HUES48 (cell line): ENCODE results near the gene CAMK2N2.

Source experiments
- H3K27ac ChIP-seq: one replicate; pipeline ENCODE4 v1.7.0; 2013; ENCODE audit warnings: low read depth, low read length, inconsistent platforms
- H3K27me3 ChIP-seq: 2 replicates; pipeline ENCODE4 v1.6.1; 2013; ENCODE audit warnings: mild to moderate bottlenecking, low read length; ENCODE audit not compliant: control insufficient read depth, insufficient read depth
- H3K36me3 ChIP-seq: 2 replicates; pipeline ENCODE4 v1.6.1; 2013; ENCODE audit warnings: low read length; ENCODE audit not compliant: control insufficient read depth, insufficient read depth
- H3K4me1 ChIP-seq: 2 replicates; pipeline ENCODE4 v1.6.1; 2013; ENCODE audit warnings: mild to moderate bottlenecking, low read length; ENCODE audit not compliant: control insufficient read depth, insufficient read depth
- H3K4me3 ChIP-seq: 2 replicates; pipeline ENCODE4 v1.5.1; 2013; ENCODE audit warnings: mild to moderate bottlenecking, low read depth, low read length
- H3K9ac ChIP-seq: 2 replicates; pipeline ENCODE4 v1.6.1; 2013; ENCODE audit warnings: mild to moderate bottlenecking, low read depth, low read length, moderate library complexity
- H3K9me3 ChIP-seq: 2 replicates; pipeline ENCODE4 v1.6.1; 2013; ENCODE audit warnings: low read length; ENCODE audit not compliant: control insufficient read depth, insufficient read depth

Gene CAMK2N2

GRCh38 chr3:184230603-184231528, 30.5 kb downstream of the CAMK2N2 start:
- Histone ChIP-seq H3K4me1 (no peaks in the 10 kb centered on the region; the same call in 1 of the 2 replicates), H3K27me3 (peaks cover 64% of the 10 kb centered on the region), H3K27ac (no peak overlapping the region), H3K9me3 (no peaks in the 10 kb centered on the region), H3K4me3 (peak overlapping the region; percentile 68; the same call in 1 of the 2 replicates), H3K9ac (no peak overlapping the region), H3K36me3 (no peaks in the 10 kb centered on the region)

GRCh38 chr3:184230081-184230602, 31.2 kb downstream of the CAMK2N2 start:
- Histone ChIP-seq H3K27me3 (peaks cover 64% of the 10 kb centered on the region), H3K9ac (no peak overlapping the region), H3K27ac (no peak overlapping the region), H3K36me3 (no peaks in the 10 kb centered on the region), H3K9me3 (no peaks in the 10 kb centered on the region), H3K4me1 (no peaks in the 10 kb centered on the region; the same call in 1 of the 2 replicates), H3K4me3 (peak overlapping the region; percentile 68)

GRCh38 chr3:184229394-184230080, 31.8 kb downstream of the CAMK2N2 start, which contains the start of gene VWA5B2:
VWA5B2 (plus strand) TSS chr3:184229585; CDS start chr3:184230529, 944 bp downstream.
- H3K36me3 ChIP-seq, result no peaks in the 10 kb centered on the region
- no peaks in the 10 kb centered on the region for H3K9me3 ChIP-seq
- H3K4me3 ChIP-seq, result peak within 1 kb of the TSS; percentile 68
- no peak within 1 kb of the TSS for H3K9ac ChIP-seq
- no peak within 1 kb of the TSS for H3K27ac ChIP-seq
- H3K4me1 ChIP-seq, result no peaks in the 10 kb centered on the region; the same call in 1 of the 2 replicates
- H3K27me3 ChIP-seq, result peaks cover 64% of the 10 kb centered on the region

GRCh38 chr3:184228376-184229137, 32.8 kb downstream of the CAMK2N2 start:
- Histone ChIP-seq H3K27me3 (peaks cover 61% of the 10 kb centered on the region), H3K4me3 (peak overlapping the region; percentile 68; the same call in 1 of the 2 replicates), H3K9ac (no peak overlapping the region), H3K27ac (no peak overlapping the region), H3K36me3 (no peaks in the 10 kb centered on the region), H3K9me3 (no peaks in the 10 kb centered on the region), H3K4me1 (no peaks in the 10 kb centered on the region; the same call in 1 of the 2 replicates)

- Histone ChIP-seq H3K27ac (no peak overlapping the region), H3K4me1 (no peaks in the 10 kb centered on the region; the same call in 1 of the 2 replicates), H3K36me3 (no peaks in the 10 kb centered on the region), H3K4me3 (no peak overlapping the region), H3K27me3 (peaks cover 50% of the 10 kb centered on the region), H3K9me3 (no peaks in the 10 kb centered on the region), H3K9ac (no peak overlapping the region)
These were observed 33.8 kb downstream of the CAMK2N2 start for GRCh38 chr3:184227481-184227935.

- H3K9me3 ChIP-seq, result no peaks in the 10 kb centered on the region
- no peaks in the 10 kb centered on the region for H3K4me1 ChIP-seq
- H3K9ac ChIP-seq, result no peak overlapping the region
- H3K36me3 ChIP-seq, result no peaks in the 10 kb centered on the region
- no peak overlapping the region for H3K4me3 ChIP-seq
- peaks cover 15% of the 10 kb centered on the region for H3K27me3 ChIP-seq
- no peak overlapping the region for H3K27ac ChIP-seq
These were observed 37.4 kb downstream of the CAMK2N2 start for GRCh38 chr3:184223946-184224345.

- Histone ChIP-seq H3K4me1 (no peaks in the 10 kb centered on the region), H3K4me3 (no peak overlapping the region), H3K9ac (no peak overlapping the region), H3K27me3 (peaks cover under 1% of the 10 kb centered on the region; the same call in 1 of the 2 replicates), H3K36me3 (no peaks in the 10 kb centered on the region), H3K27ac (no peak overlapping the region), H3K9me3 (no peaks in the 10 kb centered on the region)
These were observed 38.8 kb downstream of the CAMK2N2 start for GRCh38 chr3:184222521-184222920.

- Histone ChIP-seq H3K4me1 (no peaks in the 10 kb centered on the region), H3K27me3 (no peaks in the 10 kb centered on the region), H3K36me3 (no peaks in the 10 kb centered on the region), H3K4me3 (no peak overlapping the region), H3K9me3 (no peaks in the 10 kb centered on the region), H3K27ac (no peak overlapping the region), H3K9ac (no peak overlapping the region)
These were observed 42.5 kb downstream of the CAMK2N2 start for GRCh38 chr3:184218814-184219213.

GRCh38 chr3:184211718-184212117, 49.6 kb downstream of the CAMK2N2 start:
- H3K4me3 ChIP-seq, result no peak overlapping the region
- no peak overlapping the region for H3K27ac ChIP-seq
- no peaks in the 10 kb centered on the region for H3K27me3 ChIP-seq
- H3K36me3 ChIP-seq, result no peaks in the 10 kb centered on the region
- no peak overlapping the region for H3K9ac ChIP-seq
- no peaks in the 10 kb centered on the region for H3K9me3 ChIP-seq
- H3K4me1 ChIP-seq, result no peaks in the 10 kb centered on the region

GRCh38 chr3:184211297-184211696, 50.1 kb downstream of the CAMK2N2 start:
- Histone ChIP-seq H3K27ac (no peak overlapping the region), H3K4me3 (no peak overlapping the region), H3K27me3 (no peaks in the 10 kb centered on the region), H3K9me3 (no peaks in the 10 kb centered on the region), H3K36me3 (no peaks in the 10 kb centered on the region), H3K9ac (no peak overlapping the region), H3K4me1 (no peaks in the 10 kb centered on the region)
